ENCODE data around the gene PRDX2.
"Not testable (repeated sequence)": the region's sequence is repeated elsewhere in the genome, so short reads cannot be mapped to it uniquely, and the experiment has no call there.

The PRDX2 gene

DNA sequence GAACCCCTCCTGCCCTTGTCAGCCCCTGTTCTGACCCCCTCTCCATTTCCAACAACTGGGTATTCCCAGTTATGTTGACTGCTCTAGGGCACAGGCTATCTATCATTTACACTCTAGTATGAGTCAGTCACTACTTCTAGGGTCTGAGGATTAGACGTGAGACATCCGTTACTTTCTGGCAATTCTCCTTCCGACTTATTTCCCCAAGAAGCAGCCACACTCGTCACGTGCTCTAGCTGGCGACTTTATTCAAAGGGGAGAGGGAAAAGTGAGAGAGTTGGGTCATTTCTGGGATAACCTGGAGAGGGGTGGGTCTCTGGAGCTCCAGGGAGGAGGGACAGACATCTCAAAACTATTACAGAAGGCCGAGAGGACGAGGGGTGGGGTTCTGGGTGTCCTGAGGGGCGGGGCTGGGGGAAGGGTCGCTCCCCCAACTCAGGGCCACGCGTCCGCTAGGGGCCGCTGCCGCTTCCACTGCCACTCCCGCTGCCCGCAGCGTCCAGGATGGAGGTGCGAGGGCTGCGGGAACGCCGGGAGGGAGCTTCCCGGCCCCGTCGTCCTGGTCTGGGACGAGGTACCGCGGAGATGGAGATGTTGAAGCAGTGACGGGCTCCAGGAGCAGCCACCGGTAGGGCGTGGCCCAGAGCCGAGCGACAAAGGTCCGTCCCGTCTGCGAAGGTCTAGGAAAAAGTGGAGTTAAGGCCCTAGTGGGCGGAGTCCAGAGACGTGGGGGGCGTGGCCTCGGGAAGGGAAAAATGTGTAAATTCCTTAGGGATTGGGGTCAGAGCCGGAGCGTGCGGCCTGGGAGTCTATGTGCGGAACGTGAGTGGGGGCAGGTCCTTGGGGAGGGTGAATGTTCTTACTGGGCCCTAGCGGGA, 23.9 kb upstream of the PRDX2 start:
- peak; percentile 8 for DNase-seq

DNA sequence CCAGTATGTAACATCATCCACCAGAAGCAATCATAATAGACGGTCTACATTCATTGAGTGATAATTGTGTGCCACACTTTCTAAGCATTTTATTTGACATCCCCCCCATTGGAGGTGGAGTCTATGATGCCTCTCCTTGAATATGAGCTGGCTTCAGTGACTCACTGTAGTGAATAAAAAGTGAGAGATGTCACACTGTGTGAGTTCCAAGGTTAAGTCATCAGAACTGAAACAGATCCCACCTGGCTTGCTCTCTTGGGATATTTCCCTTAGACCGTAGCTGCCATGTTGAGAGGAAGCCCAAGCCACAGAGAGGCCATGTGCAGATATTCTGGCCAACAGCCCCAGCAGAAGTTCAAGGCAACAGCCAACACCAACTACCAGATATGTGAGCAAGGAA, 20.2 kb upstream of the PRDX2 start:
- DNase-seq, result no peak

- DNase-seq, result not testable (repeated sequence)
These were observed 16.2 kb upstream of the PRDX2 start for GRCh38 chr19:12817810-12818209.

DNA sequence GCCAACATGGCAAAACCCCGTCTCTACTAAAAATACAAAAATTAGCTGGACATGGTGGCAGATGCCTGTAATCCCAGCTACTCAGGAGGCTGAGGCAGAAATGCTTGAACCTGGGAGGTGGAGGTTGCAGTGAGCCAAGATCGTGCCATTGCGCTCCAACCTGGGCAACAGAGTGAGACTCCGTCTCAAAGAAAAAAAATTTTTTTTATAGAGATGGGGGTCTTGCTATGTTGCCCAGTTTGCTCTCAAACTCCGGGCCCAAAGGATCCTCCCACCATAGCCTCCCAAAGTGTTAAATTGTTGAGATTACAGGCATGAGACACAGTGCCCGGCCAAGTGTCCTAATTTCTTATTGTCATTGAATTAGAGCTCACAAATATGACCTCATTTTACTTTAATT, 15.6 kb upstream of the PRDX2 start:
- not testable (repeated sequence) for DNase-seq

DNA sequence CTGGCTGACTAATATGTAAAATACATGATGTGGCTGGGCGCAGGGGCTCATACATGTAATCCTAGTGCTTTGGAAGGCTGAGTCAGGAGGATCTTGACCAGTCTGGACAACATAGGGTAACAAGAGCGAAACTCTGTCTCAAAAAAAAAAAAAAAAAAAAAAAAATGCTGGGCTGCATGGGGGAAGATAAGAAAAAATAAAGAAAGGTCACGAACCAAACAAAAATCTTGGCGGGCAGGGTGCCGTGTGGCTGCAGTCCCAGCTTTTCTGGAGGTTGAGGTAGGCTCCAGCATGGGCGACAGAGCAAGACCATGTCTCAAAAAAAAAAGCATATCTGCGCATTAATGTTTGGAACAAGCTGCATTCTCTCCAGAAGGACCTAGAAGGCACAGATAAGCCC, 13.5 kb upstream of the PRDX2 start:
- no peak for DNase-seq

DNA sequence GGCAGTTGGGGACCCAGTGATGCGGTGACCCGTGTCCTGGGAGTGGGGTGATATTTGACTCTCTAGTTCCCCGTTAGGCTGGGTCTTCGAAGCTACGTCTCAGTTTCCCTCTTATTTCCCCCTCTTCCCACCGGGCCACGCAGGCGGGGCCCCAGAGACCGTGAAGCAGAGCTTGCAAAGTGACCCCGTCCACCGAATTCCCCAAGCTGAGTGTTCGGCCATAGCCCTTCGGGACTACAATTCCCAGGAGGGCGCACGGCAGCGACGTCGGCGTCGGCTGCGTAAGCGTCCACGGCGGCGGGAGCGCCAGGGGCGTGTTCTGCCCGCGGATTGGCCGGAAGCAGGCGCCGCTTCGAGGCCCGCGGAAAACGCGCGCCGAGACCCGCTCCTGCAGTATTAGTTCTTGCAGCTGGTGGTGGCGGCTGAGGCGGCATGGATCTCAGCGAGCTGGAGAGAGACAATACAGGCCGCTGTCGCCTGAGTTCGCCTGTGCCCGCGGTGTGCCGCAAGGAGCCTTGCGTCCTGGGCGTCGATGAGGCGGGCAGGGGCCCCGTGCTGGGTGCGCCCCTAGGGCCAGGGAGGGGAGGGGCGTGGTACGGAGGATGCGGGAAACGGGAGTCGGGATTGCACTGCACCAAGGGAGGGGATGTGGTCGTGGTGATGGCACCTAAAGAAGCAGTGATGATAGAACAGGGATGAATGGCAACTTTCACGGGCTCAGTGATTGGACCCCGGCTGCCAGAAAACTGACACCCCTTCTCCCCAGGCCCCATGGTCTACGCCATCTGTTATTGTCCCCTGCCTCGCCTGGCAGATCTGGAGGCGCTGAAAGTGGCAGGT, 4.9 kb upstream of the PRDX2 start, which contains the start of gene RNASEH2A:
Gene RNASEH2A, plus strand, starts transcription at position 343 of the 840 bp plus-strand sequence. Its CDS starts 90 bp downstream, at position 433.
- DNase-seq, result peak; percentile 72

GRCh38 chr19:12804051-12804450, 2.5 kb upstream of the PRDX2 start:
- DNase-seq, result no peak

DNA sequence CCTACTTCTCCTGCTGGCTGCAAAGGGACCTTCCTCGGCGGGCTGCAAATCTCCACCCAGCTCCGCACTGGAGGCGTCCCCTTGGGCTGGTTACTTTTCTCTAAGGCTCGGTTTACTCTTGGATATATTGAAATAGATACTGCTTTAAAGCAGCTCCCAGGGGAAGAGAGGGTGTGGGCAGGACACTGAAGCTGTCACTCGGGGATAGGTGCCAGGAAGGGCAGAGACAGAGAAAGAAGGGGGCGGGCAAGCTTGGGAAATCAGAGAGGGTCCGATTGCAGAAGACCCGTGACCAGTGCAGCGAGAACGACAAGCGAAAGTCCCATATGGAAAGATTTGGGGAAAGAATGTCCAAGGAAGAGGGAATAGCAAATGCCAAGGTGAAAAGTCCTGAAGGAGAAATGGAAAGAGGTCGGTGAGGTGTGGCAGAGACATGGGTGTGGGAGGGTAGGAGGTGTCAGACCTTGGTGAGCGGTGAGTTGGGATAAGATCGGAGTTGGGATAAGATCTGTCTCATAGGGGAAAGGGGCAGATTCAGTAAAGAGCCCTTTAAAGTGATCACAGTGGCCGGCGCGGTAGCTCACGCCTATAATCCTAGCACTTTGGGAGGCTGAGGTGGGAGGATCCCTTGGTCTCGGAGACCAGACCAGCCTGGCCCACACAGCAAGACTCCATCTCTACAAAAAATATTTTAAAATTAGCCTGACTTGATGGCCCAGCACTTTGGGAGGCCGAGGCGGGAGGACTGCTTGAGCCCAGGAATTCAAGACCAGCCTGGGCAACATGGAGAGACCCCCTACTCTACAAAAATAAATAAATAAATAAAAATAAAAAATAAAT, 887 bp upstream of the PRDX2 start:
- DNase-seq, result no peak

- no peak for DNase-seq
These were observed 606 bp downstream of the PRDX2 start for GRCh38 chr19:12800923-12801465.

- no peak for DNase-seq
These were observed 1.2 kb downstream of the PRDX2 start for GRCh38 chr19:12800466-12800770.

DNA sequence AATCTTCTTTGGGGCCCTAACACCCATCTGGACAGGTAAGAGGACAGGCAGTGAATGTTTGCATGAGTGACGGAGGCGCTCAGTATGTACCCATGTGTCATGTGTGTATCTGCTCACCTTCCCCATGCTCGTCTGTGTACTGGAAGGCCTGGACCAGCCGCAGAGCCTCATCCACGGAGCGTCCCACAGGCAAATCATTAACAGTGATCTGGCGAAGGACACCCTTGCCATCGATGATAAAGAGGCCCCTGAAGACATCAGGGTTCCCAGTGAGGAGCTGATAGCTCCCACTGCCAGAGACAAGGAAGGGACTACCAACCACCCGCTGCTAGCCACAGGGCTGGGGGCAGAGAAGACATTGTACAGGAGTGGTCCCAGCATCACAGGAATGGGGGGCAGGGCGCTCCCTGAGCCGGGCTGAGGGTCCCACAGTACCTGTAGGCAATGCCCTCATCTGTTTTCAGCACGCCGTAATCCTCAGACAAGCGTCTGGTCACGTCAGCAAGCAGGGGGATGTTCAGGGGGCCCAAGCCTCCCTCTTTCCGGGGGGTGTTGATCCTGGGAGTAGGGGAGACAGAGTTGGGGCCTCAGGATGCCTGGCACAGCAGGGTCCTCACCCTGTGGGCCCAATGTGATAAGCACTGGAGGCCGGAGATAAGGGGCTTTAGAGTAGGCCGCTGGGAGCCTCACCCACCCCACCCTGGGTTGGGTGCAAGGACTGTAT, 1.7 kb downstream of the PRDX2 start:
- no peak for DNase-seq

DNA sequence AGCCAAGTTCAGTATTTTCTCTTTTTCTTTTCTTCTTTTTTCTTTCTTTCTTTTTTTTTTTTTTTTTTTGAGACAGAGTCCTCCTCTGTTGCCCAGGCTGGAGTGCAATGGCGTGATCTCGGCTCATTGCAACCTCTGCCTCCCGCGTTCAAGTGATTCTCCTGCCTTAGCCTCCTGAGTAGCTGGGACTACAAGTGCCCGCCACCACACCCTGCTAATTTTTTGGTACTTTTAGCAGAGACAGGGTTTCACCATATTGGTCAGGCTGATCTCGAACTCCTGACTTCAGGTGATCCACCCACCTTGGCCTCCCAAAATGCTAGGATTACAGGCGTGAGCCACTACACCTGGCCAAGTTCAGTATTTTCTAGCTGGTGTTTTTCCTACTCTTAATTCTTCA, 4.0 kb downstream of the PRDX2 start:
- not testable (repeated sequence) for DNase-seq

- DNase-seq, result no peak
These were observed 4.4 kb downstream of the PRDX2 start for GRCh38 chr19:12797141-12797587.

- DNase-seq, result peak; percentile 65
These were observed 5.2 kb downstream of the PRDX2 start for GRCh38 chr19:12796146-12797071.

DNA sequence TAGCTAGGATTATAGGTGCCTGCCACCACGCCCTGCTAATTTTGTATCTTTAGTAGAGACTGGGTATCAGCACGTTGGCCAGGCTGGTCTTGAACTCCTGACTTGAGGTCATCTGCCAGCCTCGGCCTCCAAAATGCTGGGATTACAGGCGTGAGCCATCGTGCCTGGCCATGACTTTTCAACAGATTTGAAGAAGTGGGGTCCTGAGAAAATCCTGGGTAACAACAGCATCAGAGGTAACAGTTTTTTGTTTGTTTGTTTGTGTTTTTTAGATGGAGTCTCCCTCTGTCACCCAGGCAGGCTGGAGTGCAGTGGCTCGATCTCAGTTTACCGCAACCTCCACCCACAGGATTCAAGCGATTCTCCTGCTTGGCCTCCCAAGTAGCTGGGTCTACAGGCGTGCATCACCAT, 6.6 kb downstream of the PRDX2 start:
- DNase-seq, result no peak

GRCh38 chr19:12794196-12794941, 7.2 kb downstream of the PRDX2 start:
- DNase-seq, result no peak

DNA sequence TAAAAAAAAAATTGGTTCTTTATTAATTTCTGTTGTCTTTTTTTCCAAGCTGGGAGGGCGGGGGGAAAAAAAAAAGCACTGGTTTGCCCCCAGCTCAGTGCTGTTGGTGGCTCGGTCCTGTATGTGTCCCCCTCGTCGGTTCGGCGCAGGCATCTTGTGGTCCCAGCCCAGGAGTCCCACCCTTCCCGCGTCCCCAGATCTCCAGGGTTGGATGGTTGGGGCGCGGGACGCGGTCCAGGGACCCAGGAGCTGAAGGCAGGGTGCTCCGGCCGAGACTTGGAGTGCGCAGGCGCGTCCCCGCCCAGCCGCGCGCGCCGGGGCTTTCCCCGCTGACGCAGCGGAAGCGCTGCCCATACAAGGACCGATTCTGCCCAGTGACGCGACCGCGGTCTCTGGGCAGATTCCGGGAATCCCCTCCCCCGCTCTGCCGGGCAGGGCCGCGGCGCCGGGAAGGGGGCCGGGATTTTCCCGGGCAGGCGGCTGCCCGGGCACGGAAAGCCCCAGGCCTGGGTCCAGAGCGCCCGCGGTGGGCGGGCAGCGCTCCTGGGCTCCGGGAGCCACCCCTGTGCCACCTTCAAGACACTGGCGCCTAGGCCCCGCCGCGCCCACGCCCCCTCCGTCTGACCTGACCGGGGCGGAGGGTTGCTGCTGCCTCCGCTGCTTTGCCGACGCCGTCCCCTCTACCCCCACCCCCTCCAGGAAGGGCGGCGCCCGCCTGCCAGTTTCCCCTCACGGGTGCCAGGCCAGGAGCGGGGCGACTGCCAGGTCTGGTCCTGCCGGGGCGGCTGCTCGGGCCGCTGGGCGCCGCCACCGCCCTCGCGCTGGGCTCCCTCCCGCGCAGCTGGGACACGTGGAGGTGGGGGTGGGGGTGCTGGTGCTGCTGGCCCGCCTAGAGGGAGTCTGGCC, 8.1 kb downstream of the PRDX2 start:
- DNase-seq, result peak; percentile 92

GRCh38 chr19:12792853-12793289, 8.7 kb downstream of the PRDX2 start:
- DNase-seq, result peak; percentile 72

Data from effector CD8-positive, alpha-beta T cell (primary cell).